NCI-H82 (cell line): ENCODE results near the gene METRN.
A peak's percentile ranks its signal among the peaks of the same experiment; 100 is the strongest.

Experiments used
- DNase-seq: peaks from one replicate; lab custom pipeline; 2025; lab: John Stamatoyannopoulos, UW

Gene METRN

GRCh38 chr16:714558-715476 lies at the start of gene METRN:
Gene METRN (plus strand): TSS chr16:715118. CDS start chr16:715290, 172 bp downstream.
- peak; percentile 91 for DNase-seq

DNA sequence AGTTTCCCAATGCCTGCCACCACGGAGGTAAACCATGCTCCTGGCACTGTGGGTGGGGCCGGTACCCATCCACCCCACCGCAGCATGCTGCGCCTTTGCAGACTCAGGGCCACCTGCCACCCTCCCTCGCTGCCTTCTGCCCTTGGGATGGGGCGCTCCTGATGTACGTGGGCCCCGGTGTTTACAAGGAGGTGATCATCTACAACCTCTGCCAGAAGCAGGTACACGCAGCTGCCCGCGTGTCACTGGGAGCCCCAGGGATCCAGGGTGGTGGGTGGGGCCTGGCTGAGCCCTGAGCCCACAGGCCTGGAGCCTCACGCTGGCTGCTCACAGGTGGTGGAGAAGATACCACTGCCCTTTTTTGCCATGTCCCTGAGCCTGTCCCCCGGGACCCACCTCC lies 48.3 kb upstream of the METRN start:
- no peak for DNase-seq

DNA sequence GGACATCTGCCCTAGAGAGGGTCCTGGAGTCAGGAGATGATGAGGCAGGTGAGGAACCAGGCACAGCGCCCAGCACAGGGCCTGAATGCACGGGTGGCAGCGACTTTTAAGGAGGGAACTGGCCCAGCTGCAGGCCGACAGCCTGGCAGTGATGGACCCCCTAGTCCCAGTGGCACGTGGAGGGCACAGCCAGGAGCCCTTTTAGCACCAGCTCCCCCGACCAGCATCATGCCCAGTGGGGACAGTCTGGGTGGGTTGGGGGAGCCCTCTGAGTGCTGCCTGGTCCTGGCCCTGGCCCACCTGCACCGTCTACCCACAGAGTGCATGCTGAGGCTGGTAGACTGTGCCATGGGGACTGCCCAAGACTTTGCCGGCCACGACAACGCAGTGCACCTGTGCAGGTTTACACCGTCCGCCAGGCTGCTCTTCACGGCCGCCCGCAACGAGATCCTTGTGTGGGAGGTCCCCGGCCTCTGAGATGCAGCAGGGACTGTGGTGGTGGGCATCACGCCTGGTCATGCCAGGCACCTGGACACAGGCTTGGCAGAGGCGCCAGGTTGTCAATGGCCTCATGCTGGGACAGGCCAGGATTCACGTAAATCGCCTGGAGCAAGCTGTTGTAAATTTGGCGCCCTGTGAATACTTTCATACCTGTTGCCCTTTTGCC lies 47.7 kb upstream of the METRN start:
- no peak for DNase-seq

- DNase-seq, result peak; percentile 93
Observed at GRCh38 chr16:667780-668518, 47.0 kb upstream of the METRN start, which contains the start of gene RHOT2. Gene RHOT2 (plus strand): TSS chr16:668132. CDS start chr16:668200, 68 bp downstream.

DNA sequence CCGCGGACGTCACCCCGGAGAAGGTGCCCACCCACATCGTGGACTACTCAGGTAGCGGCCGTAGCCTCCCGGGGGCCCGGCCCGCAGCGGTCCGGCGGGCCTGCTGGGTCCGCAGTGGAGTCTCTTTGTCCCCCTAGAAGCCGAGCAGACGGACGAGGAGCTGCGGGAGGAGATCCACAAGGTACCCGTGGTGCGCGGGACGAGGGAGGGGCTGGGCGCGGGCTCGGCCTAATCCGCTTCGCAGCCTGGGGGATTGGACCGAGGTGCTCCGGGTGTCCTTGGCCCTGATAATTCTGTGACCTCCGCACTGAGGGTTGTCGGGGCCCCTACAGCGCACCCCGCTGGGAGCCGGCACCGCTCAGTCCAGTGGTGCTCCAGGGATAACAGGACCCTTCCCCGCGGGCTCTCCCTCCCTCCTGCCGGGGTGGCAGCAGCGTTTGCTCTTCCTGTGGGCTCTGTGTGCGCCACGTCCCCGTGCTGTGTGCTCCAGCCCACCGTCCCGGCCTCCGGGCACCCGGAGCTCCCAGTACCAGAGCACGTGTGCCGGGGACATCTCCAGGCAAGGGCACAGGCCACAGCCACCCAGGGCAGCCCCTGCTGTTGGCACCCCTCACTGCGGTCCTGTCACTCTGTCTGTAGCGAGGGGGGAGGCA lies 46.3 kb upstream of the METRN start:
- peak; percentile 59 for DNase-seq

- no peak for DNase-seq
Observed at GRCh38 chr16:669666-670065, 45.3 kb upstream of the METRN start.

GRCh38 chr16:670485-671352 lies 44.2 kb upstream of the METRN start:
- no peak for DNase-seq

- DNase-seq, result peak; percentile 33
Observed at GRCh38 chr16:671353-672131, 43.4 kb upstream of the METRN start.

GRCh38 chr16:672371-672770 lies 42.5 kb upstream of the METRN start:
- no peak for DNase-seq

- no peak for DNase-seq
Observed at GRCh38 chr16:672851-673250, 42.1 kb upstream of the METRN start.

DNA sequence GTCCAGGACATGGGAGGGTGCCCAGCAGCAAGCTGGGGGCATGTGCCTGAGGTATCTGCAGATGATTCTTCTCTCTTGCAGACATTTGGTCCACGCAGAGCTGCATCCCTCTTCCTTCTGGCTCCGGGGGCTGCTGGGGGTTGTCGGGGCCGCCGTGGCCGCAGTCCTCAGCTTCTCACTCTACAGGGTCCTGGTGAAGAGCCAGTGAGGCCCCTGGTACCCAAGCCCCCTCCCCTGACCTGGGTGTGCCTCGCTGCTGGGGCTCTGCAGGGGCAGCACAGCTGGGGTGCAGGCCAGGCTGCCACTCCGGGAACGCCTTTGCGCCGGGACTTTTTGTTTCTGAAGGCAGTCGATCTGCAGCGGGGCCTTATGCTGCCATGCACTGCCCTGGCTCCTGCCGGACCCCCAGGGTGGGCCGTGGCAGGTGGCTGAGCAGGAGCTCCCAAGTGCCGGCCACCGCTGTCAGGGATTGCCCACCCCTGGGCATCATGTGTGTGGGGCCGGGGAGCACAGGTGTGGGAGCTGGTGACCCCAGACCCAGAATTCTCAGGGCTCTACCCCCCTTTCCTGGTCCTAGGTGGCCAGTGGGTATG lies 41.4 kb upstream of the METRN start:
- no peak for DNase-seq

DNA sequence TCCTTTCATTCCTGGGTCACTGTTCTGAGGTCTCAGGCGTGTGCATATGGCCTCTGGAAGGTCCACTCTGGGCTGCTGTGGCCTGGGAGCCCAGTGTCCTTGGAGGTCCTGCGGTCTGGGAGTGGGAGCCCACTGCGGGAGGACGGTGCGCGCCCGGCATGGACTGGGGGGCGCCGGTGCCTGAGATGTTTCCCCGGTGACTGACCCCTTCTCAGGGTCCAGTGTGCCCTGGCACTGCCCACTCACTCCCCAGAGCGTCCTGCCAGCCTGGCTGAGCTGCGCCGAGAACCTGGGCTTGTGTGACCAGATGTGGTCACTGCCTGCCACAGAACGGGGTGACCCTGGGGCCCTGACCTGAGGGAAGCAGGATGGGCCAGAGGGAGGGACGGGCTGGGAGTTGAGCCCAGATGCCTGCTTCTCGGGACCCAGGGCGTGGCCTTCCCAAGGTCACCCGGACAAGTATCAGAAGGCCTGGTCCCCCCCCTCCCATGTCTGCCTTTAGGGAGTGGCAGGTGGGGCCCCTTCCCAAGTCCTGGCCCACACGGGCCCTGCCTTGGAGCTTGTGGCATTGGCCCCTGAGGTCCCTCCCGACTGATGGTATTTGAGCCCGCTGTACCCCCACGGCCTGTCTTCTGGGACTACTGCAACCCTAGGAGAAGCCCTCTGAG lies 40.6 kb upstream of the METRN start:
- no peak for DNase-seq

DNA sequence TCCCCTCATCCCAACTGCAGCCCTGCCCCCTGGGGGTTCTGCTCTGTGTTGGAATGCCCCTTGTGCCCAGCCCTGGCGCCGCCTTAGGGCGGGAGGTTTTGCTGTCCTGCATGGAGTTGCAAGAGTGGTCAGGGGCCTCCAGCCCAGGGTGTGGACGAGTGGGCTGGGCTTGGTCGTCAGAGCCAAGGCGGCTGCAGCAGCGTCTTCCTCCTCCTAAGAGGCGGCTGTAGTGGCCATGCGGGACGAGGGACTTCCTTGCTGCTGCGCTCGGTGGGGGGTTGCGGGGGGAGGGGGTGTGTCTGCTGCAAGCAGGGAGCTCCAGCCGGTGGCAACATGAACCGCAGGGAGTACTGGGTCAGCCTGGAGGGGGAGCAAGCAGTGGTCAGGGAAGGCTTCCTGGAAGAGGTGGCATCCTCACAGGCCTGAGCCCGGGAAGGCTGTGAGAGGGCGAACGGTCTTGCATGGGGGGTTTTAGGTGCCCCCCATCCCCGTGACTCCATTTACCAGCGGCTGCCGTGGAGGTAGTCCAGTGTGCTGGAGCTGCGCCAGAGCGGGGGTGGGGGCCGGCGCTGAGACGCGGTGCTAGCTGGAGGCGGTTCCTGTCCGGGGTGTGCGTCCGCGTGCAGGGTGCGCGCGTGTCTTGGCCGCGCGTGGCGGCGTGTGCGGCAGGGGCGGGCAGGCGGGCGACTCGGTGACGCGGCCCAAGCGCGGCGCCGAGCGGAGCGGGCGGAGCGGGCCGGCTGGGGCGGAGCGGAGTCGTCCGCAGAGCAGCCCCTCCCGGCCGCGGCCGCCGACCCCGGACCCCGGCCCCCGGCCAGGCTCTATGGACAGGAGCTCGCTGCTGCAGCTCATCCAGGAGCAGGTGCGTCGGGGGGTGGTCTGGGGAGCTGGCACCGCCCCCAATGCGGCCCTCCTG lies 39.7 kb upstream of the METRN start, which contains the start of gene RHBDL1:
RHBDL1 (plus strand) TSS at position 704 of the 916 bp plus-strand sequence; CDS start at position 824, 120 bp downstream.
- DNase-seq, result peak; percentile 68

DNA sequence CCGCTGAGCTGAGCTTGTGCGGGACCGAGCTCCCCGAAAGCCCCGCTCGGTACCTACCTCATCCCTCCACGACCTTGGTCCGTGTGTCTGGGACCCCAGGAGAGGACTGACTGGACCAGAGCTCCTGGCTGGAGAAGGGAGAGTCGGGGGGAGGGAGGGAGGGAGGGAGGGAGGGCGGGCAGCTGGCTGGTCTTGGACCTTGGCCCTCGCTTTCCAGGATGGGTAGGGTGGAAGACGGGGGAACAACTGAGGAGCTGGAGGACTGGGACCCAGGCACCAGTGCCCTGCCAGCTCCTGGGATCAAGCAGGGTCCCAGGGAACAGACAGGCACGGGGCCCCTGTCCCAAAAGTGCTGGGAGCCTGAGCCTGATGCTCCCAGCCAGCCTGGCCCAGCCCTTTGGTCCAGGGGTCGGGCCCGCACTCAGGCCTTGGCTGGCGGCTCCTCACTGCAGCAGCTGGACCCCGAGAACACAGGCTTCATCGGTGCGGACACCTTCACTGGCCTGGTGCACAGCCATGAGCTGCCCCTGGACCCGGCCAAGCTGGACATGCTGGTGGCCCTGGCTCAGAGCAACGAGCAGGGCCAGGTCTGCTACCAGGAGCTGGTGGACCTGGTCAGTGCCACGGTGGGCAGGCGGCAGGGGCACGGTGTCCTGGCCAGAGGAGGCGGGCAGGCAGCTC lies 38.9 kb upstream of the METRN start:
- no peak for DNase-seq

DNA sequence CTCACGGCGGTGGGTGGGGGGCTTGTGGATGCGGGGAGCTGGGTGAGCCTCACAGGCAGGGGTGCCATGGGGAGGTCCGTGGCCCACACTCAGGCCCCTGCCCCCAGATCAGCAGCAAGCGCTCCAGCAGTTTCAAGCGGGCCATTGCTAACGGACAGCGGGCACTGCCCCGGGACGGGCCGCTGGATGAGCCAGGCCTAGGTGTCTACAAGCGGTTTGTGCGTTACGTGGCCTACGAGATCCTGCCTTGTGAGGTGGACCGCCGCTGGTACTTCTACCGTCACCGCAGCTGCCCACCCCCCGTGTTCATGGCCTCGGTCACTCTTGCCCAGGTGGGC lies 38.4 kb upstream of the METRN start:
- no peak for DNase-seq

DNA sequence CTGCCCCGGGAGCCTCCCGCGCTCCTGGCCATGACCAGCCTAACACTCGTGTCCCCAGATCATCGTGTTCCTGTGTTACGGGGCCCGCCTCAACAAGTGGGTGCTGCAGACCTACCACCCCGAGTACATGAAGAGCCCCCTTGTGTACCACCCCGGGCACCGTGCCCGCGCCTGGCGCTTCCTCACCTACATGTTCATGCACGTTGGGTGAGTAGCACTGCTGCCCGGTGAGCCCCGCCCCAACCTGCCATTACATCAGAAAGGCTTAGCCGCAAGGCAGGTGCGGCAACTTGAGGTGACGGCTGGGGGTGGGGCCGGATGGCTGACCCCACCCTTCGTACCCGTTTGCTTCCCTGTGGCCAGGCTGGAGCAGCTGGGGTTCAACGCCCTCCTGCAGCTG lies 38.0 kb upstream of the METRN start:
- DNase-seq, result no peak
